ENCODE data around the gene SF1. TPM values are rescaled to one million over a fixed set of nuclear protein-coding genes. Genes with fewer than 3 reads are reported as not detected.

The SF1 gene
- total and polyA plus RNA-seq, 4 donors = 76.2 to 213 (median 147) TPM

DNA sequence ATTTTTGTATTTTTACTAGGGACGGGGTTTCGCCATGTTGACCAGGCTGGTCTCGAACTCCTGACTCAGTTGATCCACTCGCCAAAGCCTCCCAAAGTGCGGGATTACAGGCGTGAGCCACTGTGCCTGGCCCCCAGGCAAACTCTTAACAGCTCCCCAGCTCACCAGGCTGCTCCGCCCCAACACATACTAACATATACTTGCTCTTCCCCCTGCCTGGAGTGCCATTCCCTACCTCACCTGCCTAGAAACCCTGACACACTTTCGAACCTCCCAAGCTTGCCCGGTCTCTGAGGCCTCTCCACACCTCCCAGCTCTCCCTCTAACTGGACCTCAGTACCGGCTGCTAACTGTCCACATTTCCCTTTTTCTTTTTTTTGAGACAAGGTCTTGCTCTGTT lies 16.2 kb upstream of the SF1 start:
- Histone ChIP-seq H3K27me3 (ENCODE audit: control insufficient read depth in 3 of 3, insufficient read depth in 3 of 3, low read length in 2 of 3) (no peaks in the 10 kb centered on the region), H3K27ac (ENCODE audit: low read depth in 1 of 2, low read length in 1 of 2) (no peak overlapping the region), H3K9me3 (ENCODE audit: control insufficient read depth in 4 of 4, insufficient read depth in 3 of 4, low read length in 3 of 4) (no peaks in the 10 kb centered on the region), H3K4me3 (no peak overlapping the region), H3K9ac (ENCODE audit: insufficient read depth in 1 of 2, low read length in 2 of 2) (no peak overlapping the region), H3K4me1 (ENCODE audit: control insufficient read depth in 5 of 5, insufficient read depth in 5 of 5, low read length in 5 of 5) (peaks cover 0 to 4% (median 0%) of the 10 kb centered on the region in 5 donors), H3K36me3 (ENCODE audit: control insufficient read depth in 4 of 4, insufficient read depth in 4 of 4, low read length in 4 of 4) (peaks cover 0 to 41% (median 18%) of the 10 kb centered on the region in 4 donors)
- WGBS, 2 donors = 92 to 94% methylated on average over 10 of the region's 10 CpGs
- DNase-seq (no peak), ATAC-seq (ENCODE audit: insufficient read depth, low FRiP score) (no peak)
- TF ChIP-seq, protein P1, sequence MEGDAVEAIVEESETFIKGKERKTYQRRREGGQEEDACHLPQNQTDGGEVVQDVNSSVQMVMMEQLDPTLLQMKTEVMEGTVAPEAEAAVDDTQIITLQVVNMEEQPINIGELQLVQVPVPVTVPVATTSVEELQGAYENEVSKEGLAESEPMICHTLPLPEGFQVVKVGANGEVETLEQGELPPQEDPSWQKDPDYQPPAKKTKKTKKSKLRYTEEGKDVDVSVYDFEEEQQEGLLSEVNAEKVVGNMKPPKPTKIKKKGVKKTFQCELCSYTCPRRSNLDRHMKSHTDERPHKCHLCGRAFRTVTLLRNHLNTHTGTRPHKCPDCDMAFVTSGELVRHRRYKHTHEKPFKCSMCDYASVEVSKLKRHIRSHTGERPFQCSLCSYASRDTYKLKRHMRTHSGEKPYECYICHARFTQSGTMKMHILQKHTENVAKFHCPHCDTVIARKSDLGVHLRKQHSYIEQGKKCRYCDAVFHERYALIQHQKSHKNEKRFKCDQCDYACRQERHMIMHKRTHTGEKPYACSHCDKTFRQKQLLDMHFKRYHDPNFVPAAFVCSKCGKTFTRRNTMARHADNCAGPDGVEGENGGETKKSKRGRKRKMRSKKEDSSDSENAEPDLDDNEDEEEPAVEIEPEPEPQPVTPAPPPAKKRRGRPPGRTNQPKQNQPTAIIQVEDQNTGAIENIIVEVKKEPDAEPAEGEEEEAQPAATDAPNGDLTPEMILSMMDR (IDR thresholded peaks at IDR 0.05; ENCODE audit: control extremely low read depth, extremely low read depth) = no peak

DNA sequence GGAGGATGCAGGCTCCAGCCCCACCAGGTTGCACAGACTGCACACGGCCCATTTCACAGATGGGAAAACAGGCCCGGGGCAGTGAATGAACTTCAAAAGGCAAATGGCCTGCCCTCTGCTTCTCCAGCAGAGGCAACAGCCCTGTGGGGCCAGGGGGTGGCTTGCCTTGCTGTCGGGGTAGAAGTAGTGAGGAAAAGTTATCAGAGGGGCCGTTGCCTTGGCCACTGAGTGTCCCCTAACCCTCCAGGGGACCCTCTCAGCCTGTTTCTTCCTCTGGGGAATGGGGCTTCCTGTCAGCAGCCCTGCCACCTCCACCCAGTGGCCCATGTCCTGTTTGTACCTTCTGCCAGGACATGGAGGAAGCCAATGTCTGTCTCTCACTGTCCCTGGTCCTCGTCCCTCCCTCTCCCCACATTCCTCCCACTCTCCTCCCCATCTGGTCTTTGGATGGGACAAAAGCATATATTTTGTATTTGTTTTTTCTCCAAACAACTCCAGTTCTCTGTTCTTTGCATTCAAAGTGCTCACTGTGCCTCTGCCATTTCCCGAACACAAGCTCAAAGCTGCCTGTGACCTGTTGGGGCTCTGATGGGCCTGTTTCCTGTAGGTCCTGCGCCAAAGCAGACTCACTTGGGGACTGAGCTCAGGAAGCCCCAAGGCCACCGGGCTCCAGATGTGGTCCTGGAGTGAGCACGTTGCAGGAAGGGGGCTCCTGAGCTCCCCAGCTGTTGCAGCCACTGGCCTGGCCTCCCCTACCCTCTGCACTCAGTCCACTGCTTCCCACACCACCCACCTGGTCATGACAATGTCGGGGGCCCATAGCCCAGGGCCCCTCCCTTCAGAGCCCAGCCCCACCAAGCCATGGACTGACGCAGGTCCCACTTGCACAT lies 15.2 kb upstream of the SF1 start:
- Histone ChIP-seq H3K27ac (ENCODE audit: low read depth in 1 of 2, low read length in 1 of 2) (peak overlapping the region in 1 of 2 donors; percentile 68), H3K4me3 (no peak overlapping the region), H3K4me1 (ENCODE audit: control insufficient read depth in 5 of 5, insufficient read depth in 5 of 5, low read length in 5 of 5) (peaks cover 0 to 4% (median 0%) of the 10 kb centered on the region in 5 donors), H3K9me3 (ENCODE audit: control insufficient read depth in 4 of 4, insufficient read depth in 3 of 4, low read length in 3 of 4) (no peaks in the 10 kb centered on the region), H3K36me3 (ENCODE audit: control insufficient read depth in 4 of 4, insufficient read depth in 4 of 4, low read length in 4 of 4) (peaks cover 0 to 38% (median 13%) of the 10 kb centered on the region in 4 donors), H3K27me3 (ENCODE audit: control insufficient read depth in 3 of 3, insufficient read depth in 3 of 3, low read length in 2 of 3) (no peaks in the 10 kb centered on the region), H3K9ac (ENCODE audit: insufficient read depth in 1 of 2, low read length in 2 of 2) (no peak overlapping the region)
- TF ChIP-seq, protein P1 (IDR thresholded peaks at IDR 0.05; ENCODE audit: control extremely low read depth, extremely low read depth) = no peak
- WGBS, 2 donors = 48 to 62% methylated on average over 11 of the region's 11 CpGs
- DNase-seq = peak in 2 of 3 donors; percentile 38 to 45
- ATAC-seq (ENCODE audit: insufficient read depth, low FRiP score) = no peak

DNA sequence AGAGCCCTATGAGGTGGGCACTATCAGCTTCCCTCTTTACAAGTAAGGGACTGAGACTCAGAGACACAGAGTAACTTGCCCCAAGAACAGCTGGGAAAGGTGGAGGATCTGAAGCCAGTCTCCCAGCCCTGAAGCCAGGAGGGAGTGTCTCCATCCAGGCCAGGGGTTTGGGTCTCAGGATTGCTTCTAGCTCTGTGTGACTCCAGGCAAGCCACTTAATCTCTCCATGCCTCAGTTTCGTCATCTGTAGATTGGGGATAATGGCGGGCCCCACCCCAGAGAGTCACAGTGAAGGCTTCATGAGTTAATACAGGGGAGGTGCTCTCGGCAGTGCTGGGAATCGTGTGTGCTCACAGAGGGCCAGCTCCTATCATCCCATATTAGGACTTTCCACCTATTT lies 14.1 kb upstream of the SF1 start:
- Histone ChIP-seq H3K9me3 (ENCODE audit: control insufficient read depth in 4 of 4, insufficient read depth in 3 of 4, low read length in 3 of 4) (no peaks in the 10 kb centered on the region), H3K4me1 (ENCODE audit: control insufficient read depth in 5 of 5, insufficient read depth in 5 of 5, low read length in 5 of 5) (peaks cover 0 to 4% (median 0%) of the 10 kb centered on the region in 5 donors), H3K4me3 (no peak overlapping the region), H3K27ac (ENCODE audit: low read depth in 1 of 2, low read length in 1 of 2) (no peak overlapping the region), H3K36me3 (ENCODE audit: control insufficient read depth in 4 of 4, insufficient read depth in 4 of 4, low read length in 4 of 4) (peaks cover 0 to 38% (median 14%) of the 10 kb centered on the region in 4 donors), H3K27me3 (ENCODE audit: control insufficient read depth in 3 of 3, insufficient read depth in 3 of 3, low read length in 2 of 3) (no peaks in the 10 kb centered on the region), H3K9ac (ENCODE audit: insufficient read depth in 1 of 2, low read length in 2 of 2) (no peak overlapping the region)
- TF ChIP-seq, protein P1 (IDR thresholded peaks at IDR 0.05; ENCODE audit: control extremely low read depth, extremely low read depth) = no peak
- WGBS, 2 donors = 94 to 97% methylated on average over 4 of the region's 4 CpGs
- ATAC-seq (ENCODE audit: insufficient read depth, low FRiP score) = no peak
- no peak for DNase-seq
